Adrenal gland (tissue), 5 donors: ENCODE measurements around the gene DHRS4L2.
A peak's percentile ranks its signal among the peaks of the same experiment; 100 is the strongest.
"Not testable (repeated sequence)": the region's sequence is repeated elsewhere in the genome, so short reads cannot be mapped to it uniquely, and the experiment has no call there.

Experiments
- POLR2A ChIP-seq, 2 donors: fragments of 450-650 bp; IDR thresholded peaks; one replicate each; pipeline ENCODE4 v1.6.1; 2017; ENCODE audit warnings: antibody characterized with exemption in 2 of 2, mild to moderate bottlenecking in 2 of 2, moderate library complexity in 1 of 2
- TF ChIP-seq, protein P1 (sequence below), 6 experiments: fragments of 450-650 bp in 4 of 6; fragments of 200-600 bp in 2 of 6; sonication (generic) in 1 of 6; IDR thresholded peaks; 1 replicate in 5 of 6; 2 replicates in 1 of 6; pipeline versions ENCODE4 v1.5.1 to v1.8.0; 2016 to 2021; ENCODE audit warnings: antibody characterized with exemption in 6 of 6, mild to moderate bottlenecking in 2 of 6, moderate library complexity in 1 of 6
- donor health status: DM: no; HTN: no; CAD: no.

DNA sequence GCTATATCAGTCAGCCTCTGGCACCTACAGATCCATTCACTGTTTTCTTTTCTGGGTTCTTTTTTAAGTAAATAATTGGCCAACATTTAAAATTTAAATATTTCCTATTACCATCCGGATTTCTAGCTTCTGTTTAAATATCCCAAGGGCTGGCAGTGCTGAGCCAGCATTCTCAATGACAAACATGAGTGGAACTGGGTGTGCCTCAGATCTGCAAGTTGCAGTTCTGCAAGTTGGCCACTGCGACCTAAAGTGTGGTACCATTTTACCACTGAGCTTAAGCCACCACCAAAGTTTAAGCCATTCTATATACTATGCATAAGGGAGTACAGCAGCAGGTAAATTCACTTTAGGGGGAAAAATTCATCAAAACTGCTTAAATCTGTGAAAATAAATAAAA is 31.2 kb downstream of the DHRS4L2 start:
- TF ChIP-seq, protein P1, sequence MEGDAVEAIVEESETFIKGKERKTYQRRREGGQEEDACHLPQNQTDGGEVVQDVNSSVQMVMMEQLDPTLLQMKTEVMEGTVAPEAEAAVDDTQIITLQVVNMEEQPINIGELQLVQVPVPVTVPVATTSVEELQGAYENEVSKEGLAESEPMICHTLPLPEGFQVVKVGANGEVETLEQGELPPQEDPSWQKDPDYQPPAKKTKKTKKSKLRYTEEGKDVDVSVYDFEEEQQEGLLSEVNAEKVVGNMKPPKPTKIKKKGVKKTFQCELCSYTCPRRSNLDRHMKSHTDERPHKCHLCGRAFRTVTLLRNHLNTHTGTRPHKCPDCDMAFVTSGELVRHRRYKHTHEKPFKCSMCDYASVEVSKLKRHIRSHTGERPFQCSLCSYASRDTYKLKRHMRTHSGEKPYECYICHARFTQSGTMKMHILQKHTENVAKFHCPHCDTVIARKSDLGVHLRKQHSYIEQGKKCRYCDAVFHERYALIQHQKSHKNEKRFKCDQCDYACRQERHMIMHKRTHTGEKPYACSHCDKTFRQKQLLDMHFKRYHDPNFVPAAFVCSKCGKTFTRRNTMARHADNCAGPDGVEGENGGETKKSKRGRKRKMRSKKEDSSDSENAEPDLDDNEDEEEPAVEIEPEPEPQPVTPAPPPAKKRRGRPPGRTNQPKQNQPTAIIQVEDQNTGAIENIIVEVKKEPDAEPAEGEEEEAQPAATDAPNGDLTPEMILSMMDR (IDR thresholded peaks at IDR 0.05) = peak in 4 of 6 experiments; percentile 13 to 28 (median 15)
- not testable (repeated sequence) for TF ChIP-seq POLR2A (IDR thresholded peaks at IDR 0.05)
